ENCODE results near the gene CPSF4L. TPM values are rescaled to one million over a fixed set of nuclear protein-coding genes. Genes with fewer than 3 reads are reported as not detected.

CPSF4L gene
- polyA plus RNA-seq, 1 donor (not counting 4 experiments of a cell fraction or from before 2014, with no cell fraction given) = not detected

DNA sequence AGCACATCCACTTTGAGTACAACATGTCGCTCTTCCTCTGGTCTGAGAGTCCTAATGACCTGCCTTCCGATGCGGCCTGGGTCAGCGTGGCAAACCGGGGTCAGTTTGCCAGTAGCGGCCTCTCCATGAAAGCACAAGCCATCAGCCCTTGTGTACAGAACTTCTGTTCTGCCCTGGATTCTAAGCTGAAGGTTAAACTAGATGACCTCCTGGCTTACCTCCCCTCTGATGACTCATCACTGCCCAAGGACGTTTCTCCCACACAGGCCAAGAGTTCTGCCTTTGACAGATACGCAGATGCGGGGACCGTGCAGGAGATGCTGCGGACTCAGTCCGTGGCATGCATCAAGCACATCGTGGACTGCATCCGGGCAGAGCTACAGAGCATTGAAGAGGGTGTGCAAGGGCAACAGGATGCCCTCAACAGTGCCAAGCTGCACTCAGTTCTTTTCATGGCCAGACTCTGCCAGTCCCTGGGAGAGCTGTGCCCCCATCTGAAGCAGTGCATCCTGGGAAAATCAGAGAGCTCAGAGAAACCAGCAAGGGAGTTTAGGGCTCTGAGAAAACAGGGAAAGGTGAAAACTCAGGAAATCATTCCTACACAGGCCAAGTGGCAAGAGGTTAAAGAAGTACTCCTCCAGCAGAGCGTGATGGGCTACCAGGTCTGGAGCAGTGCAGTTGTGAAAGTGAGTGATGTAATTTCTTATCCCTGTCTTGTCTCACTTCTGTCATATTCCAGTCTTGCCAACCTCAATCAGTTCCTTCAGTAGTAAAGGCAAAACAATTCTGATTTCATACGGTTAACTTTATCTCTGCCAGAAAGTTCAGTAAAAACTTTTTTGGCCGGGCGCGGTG, 60.2 kb downstream of the CPSF4L start:
- Histone ChIP-seq H3K79me2 (ENCODE audit: control insufficient read depth, insufficient read depth, low read length) (no peaks in the 10 kb centered on the region), H3K9me3 (ENCODE audit: control insufficient read depth, low read depth, low read length) (no peaks in the 10 kb centered on the region), H4K20me1 (ENCODE audit: control insufficient read depth, extremely low read depth, insufficient read depth, low read length) (peaks cover 2% of the 10 kb centered on the region), H3K4me1 (ENCODE audit: control insufficient read depth, extremely low read depth, insufficient read depth, low read length) (no peaks in the 10 kb centered on the region), H3K27me3 (ENCODE audit: control insufficient read depth, extremely low read depth, insufficient read depth, low read length) (no peaks in the 10 kb centered on the region), H3K36me3 (ENCODE audit: control insufficient read depth in 2 of 2, extremely low read depth in 1 of 2, insufficient read depth in 2 of 2, low read length in 2 of 2) (peaks cover 47 to 58% of the 10 kb centered on the region in 2 experiments), H3K4me3 (ENCODE audit: control insufficient read depth in 2 of 3, extremely low read depth in 1 of 3, insufficient read depth in 2 of 3, low read depth in 1 of 3, low read length in 3 of 3) (no peak overlapping the region), H3K4me2 (ENCODE audit: control insufficient read depth, extremely low read depth, insufficient read depth, low read depth, low read length) (no peak overlapping the region), H3K9ac (ENCODE audit: control insufficient read depth, extremely low read depth, insufficient read depth, low read length) (no peak overlapping the region), H3K9me1 (ENCODE audit: control insufficient read depth, extremely low read depth, insufficient read depth, low read length) (no peaks in the 10 kb centered on the region), H3K27ac (ENCODE audit: control insufficient read depth, insufficient read depth, low read length) (no peak overlapping the region), H2AFZ (ENCODE audit: control insufficient read depth, low read length) (no peak overlapping the region)
- dilution Hi-C loops (cut with MboI; ENCODE audit: extremely low pct_ligation_motif_present, low sequenced_read_pairs) = no loop called here
- TF ChIP-seq CTCF (optimal IDR thresholded peaks at IDR 0.05 in 1 of 3, IDR thresholded peaks at IDR 0.05 in 1 of 3, conservative IDR thresholded peaks at IDR 0.05 in 1 of 3; ENCODE audit: extremely low read depth in 1 of 3, insufficient read depth in 2 of 3, low read length in 3 of 3) = no peak
- TF ChIP-seq EZH2 (IDR thresholded peaks at IDR 0.05; ENCODE audit: low read length) = no peak
- DNase-seq (ENCODE audit: low read depth, low spot score) = no peak
- FAIRE-seq = no peak

GRCh38 chr17:73200476-73200875, 61.2 kb downstream of the CPSF4L start:
- no peaks in the 10 kb centered on the region for H3K4me1 ChIP-seq (ENCODE audit: control insufficient read depth, extremely low read depth, insufficient read depth, low read length)
- no peak overlapping the region for H3K27ac ChIP-seq (ENCODE audit: control insufficient read depth, insufficient read depth, low read length)
- H3K9me3 ChIP-seq (ENCODE audit: control insufficient read depth, low read depth, low read length) = no peaks in the 10 kb centered on the region
- dilution Hi-C loops (cut with MboI; ENCODE audit: extremely low pct_ligation_motif_present, low sequenced_read_pairs) = no loop called here
- H3K9me1 ChIP-seq (ENCODE audit: control insufficient read depth, extremely low read depth, insufficient read depth, low read length) = no peaks in the 10 kb centered on the region
- no peak overlapping the region for H3K4me2 ChIP-seq (ENCODE audit: control insufficient read depth, extremely low read depth, insufficient read depth, low read depth, low read length)
- TF ChIP-seq CTCF (optimal IDR thresholded peaks at IDR 0.05 in 1 of 3, IDR thresholded peaks at IDR 0.05 in 1 of 3, conservative IDR thresholded peaks at IDR 0.05 in 1 of 3; ENCODE audit: extremely low read depth in 1 of 3, insufficient read depth in 2 of 3, low read length in 3 of 3) = no peak
- TF ChIP-seq EZH2 (IDR thresholded peaks at IDR 0.05; ENCODE audit: low read length) = no peak
- H2AFZ ChIP-seq (ENCODE audit: control insufficient read depth, low read length) = no peak overlapping the region
- H3K36me3 ChIP-seq (ENCODE audit: control insufficient read depth in 2 of 2, extremely low read depth in 1 of 2, insufficient read depth in 2 of 2, low read length in 2 of 2) = peaks cover 41 to 56% of the 10 kb centered on the region in 2 experiments
- no peaks in the 10 kb centered on the region for H3K79me2 ChIP-seq (ENCODE audit: control insufficient read depth, insufficient read depth, low read length)
- H4K20me1 ChIP-seq (ENCODE audit: control insufficient read depth, extremely low read depth, insufficient read depth, low read length) = peaks cover 2% of the 10 kb centered on the region
- H3K9ac ChIP-seq (ENCODE audit: control insufficient read depth, extremely low read depth, insufficient read depth, low read length) = no peak overlapping the region
- no peak overlapping the region for H3K4me3 ChIP-seq (ENCODE audit: control insufficient read depth in 2 of 3, extremely low read depth in 1 of 3, insufficient read depth in 2 of 3, low read depth in 1 of 3, low read length in 3 of 3)
- DNase-seq (ENCODE audit: low read depth, low spot score) (no peak), FAIRE-seq (no peak)
- no peaks in the 10 kb centered on the region for H3K27me3 ChIP-seq (ENCODE audit: control insufficient read depth, extremely low read depth, insufficient read depth, low read length)
